ENCODE data around the gene ZNF136.
A peak's percentile ranks its signal among the peaks of the same experiment; 100 is the strongest.

The ZNF136 gene

DNA sequence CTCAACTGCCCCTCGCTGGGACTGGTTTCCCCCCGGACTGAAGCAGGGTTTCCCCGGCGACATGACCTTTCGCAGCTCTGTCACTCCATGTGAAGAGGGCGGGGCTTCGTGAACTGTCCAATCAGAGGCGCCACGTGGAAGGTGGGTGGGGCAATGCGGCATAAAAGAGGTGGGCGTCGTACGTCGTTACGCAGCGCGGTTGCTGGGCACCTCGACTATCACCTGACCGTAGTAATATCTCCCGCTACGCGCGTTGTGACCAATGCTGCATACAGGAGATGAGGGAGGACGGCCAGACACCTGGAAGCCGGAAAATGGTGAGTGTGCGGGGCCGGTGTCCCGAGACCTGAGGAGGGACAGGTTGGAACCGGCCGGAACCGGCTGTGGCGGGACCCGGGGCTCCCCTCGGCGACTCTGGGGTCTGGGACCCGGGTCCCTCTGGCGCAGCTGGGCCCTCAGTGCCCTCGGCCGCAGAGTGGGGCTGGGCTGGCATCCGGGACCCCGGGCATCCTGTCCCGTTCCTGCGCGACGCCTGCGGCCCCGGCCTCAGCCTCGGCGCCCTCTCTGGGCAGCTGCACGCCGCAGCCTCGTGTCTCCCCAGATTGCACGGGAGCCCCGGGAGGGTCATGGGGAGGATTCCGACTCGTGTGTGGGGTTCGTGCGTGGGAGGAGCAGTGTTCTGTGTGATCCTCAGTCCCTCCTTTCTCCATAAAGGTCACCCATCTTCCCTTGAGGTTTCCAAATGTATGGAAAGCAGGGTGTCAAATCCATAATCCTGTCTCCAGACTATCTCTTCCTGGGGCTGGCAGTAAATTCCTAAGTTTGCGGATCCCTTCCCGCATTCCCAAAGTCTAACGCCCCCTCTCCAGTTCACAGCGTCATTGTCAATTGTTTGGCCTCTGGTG is 32.2 kb downstream of the ZNF136 start:
- DNase-seq = no peak

GRCh38 chr19:12198136-12198535 is 35.2 kb downstream of the ZNF136 start:
- DNase-seq = no peak

DNA sequence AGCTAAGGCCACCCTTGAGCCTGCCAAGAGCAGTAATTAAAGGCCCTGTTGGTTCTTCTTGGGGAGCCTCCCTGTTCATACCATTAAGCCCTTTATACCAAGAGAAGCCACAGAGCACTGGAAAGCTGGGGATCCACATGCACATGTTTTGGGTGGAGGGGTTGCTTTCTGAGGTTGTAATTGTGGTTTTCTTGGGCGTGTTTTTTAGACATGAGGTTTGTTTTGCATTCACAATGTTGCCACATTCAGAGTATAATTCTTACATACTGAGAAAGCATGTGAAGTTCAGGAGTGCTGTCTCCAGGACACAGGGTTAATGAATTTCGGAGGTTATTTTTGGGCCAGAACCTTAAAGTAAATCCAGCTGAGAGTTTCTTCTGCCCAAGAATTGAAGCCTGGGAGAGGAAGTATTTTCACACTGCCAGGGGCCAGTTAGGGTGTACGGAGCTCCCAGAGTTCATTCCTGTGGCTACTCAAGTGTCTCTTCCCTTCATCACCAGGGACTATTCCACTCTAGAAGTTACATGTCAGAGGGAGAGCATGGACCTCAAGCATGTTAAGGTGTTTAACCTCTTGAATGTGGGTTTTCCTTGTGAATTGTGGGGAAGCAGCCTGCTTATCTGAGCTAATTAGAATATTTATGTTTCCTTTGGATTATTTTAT is 37.0 kb downstream of the ZNF136 start:
- DNase-seq = no peak

GRCh38 chr19:12202250-12202649 is 39.4 kb downstream of the ZNF136 start:
- DNase-seq = peak; percentile 7

DNA sequence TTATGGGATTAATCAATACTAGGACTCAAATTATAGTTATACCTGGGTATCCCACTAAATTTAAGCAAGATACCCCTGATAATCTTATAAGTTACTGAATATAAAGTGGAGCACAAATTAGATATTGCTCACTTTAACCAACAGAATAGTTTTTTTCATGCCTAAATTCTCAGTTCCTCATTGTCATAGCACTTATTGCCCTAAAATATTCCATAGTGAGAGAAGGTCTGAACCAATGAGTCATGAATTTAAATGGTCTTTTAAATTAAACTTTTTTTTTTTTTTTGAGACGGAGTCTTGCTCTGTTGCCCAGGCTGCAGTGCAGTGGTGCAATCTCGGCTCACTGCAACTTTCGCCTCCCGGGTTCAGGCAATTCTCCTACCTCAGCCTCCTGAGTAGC is 42.4 kb downstream of the ZNF136 start:
- no peak for DNase-seq

DNA sequence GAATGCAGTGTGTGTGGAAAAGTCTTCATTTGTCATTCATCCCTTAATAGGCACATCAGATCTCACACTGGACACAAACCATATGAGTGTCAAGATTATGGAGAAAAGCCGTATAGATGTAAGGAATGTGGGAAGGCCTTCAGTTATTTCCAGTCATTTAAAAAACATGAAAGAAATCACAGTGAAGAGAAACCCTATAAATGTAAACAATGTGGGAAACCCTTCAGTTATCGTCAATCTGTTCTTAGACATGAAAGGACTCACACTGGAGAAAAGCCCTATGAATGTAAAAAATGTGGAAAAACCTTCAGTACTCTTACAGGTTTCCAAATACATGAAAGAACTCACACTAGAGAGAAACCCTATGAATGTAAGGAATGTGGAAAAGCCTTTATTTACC is 45.3 kb downstream of the ZNF136 start:
- DNase-seq = no peak

GRCh38 chr19:12217332-12217731 is 54.4 kb downstream of the ZNF136 start:
- DNase-seq = no peak

GRCh38 chr19:12222980-12223630 is 60.2 kb downstream of the ZNF136 start:
- no peak for DNase-seq

DNA sequence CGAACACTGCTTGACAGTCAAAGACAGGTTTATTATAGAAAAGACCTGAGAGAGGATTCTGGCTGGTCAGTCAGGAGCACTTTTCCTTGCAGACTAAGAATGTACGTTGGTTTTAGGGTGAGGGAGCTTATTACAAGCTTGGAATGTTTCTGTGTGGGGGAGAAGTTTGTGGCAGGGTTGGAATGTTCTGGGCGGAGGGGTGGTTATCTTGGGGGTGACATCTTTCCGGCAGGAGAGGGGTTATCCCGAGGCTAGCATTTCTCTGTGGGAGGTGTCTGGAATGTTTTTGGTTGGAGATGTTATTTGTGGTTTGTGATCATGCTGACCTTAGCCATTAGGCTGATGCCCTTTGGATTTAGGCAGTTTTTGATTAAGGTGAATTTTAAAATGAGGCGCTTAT is 61.8 kb downstream of the ZNF136 start:
- no peak for DNase-seq

DNA sequence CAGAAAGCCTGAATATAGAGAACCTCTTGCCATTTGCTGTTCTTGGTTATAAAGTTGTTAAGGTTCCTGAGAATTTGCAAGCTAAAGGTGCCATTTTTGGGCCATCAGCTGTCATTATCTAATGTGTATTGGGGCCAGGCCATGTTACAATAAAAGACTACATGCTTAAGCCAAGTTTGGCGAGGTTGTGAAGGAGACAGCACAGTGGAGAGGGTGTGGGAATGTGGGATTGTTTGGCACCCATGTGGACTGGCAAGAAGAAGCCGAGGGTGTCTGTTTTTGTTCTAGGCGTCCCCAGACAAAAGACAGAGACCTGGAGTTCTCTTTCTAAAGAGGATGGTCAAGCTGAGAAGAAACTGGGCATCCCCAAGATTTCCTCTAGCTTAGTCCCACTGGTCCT is 67.1 kb downstream of the ZNF136 start:
- DNase-seq = no peak

GRCh38 chr19:12230751-12231733 is 68.1 kb downstream of the ZNF136 start:
- no peak for DNase-seq

GRCh38 chr19:12232961-12233360 is 70.1 kb downstream of the ZNF136 start:
- no peak for DNase-seq

DNA sequence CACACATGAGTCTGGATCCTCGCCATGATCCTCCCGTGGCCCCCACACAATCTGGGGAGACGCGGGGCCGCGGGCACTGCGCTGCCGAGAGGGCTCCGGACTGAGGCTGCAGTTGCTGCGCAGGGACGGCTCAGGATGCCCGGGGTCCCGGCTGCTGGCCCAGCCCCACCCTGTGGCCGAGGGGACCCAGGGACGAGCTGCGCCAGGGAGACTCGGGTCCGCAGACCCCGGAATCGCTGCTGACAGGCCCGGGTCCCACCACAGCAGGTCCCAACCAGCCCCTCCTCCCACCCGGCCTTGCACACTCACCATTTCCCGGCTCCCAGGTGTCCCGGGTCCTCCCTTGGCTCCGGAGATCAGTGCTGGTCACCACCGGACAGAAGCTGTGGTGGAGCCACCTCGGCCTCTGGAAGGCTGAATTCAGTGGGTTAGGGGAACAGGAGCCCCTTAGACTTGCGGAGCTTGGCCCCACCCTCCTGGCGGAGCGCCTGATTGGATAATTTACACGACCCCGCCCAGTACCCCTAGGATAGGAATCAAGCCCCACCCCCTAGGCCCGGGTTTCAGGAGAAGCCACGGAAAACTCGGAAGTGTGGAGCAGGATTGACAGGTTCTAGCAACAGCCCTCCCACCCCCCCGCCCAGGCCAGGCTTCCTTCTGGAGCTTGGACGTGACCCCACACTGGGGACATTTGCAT is 74.4 kb downstream of the ZNF136 start:
- no peak for DNase-seq

All from NCI-H146 (cell line).